CD14-positive monocyte (primary cell): ENCODE data around the gene CCNJL. TPM values are rescaled to one million over a fixed set of nuclear protein-coding genes. Genes with fewer than 3 reads are reported as not detected.

Experiments used
- DNase-seq, 3 donors: peaks; one replicate each; pipeline ENCODE4 v3.0.0-alpha.2; 2011 to 2022
- H2AFZ ChIP-seq: 2 replicates; pipeline ENCODE4 v1.6.0; 2012; ENCODE audit warnings: mild to moderate bottlenecking, low read depth, low read length, inconsistent platforms; ENCODE audit not compliant: insufficient read depth, poor library complexity, severe bottlenecking
- H3K27ac ChIP-seq, 2 donors: 1 replicate in 1 of 2; 2 replicates in 1 of 2; pipeline ENCODE4 v1.5.1; 2012 to 2013; ENCODE audit warnings: low read length in 2 of 2, control low read depth in 1 of 2, inconsistent platforms in 1 of 2, low read depth in 1 of 2, mild to moderate bottlenecking in 1 of 2
- H3K27me3 ChIP-seq, 2 donors: one replicate each; pipeline versions ENCODE4 v1.6.0 to v1.6.1; 2011 to 2013; ENCODE audit warnings: low read length in 2 of 2; ENCODE audit not compliant: control insufficient read depth in 2 of 2, insufficient read depth in 2 of 2
- H3K36me3 ChIP-seq, 2 donors: replicated peaks in 1 of 2; 1 replicate in 1 of 2; 2 replicates in 1 of 2; pipeline versions ENCODE4 v1.5.1 to v1.6.1; 2012 to 2013; ENCODE audit warnings: low read length in 2 of 2, control low read depth in 1 of 2, inconsistent platforms in 1 of 2, mild to moderate bottlenecking in 1 of 2; ENCODE audit not compliant: insufficient read depth in 2 of 2, control insufficient read depth in 1 of 2
- H3K4me1 ChIP-seq, 2 donors: 1 replicate in 1 of 2; 2 replicates in 1 of 2; pipeline versions ENCODE4 v1.5.1 to v1.6.1; 2012 to 2013; ENCODE audit warnings: low read length in 2 of 2, control low read depth in 1 of 2, inconsistent platforms in 1 of 2, mild to moderate bottlenecking in 1 of 2, moderate library complexity in 1 of 2; ENCODE audit not compliant: insufficient read depth in 2 of 2, control insufficient read depth in 1 of 2
- H3K4me2 ChIP-seq: replicated peaks from 2 replicates; pipeline ENCODE3; 2012; ENCODE audit warnings: low read length, moderate library complexity, mild to moderate bottlenecking; ENCODE audit not compliant: poor library complexity, severe bottlenecking; ENCODE audit errors: extremely low read depth
- H3K4me3 ChIP-seq, 3 experiments: fragments of 200-600 bp in 1 of 3; sonication (generic) in 1 of 3; replicated peaks in 1 of 3; 1 replicate in 2 of 3; 2 replicates in 1 of 3; pipeline ENCODE4 v1.5.1; 2011 to 2013; ENCODE audit warnings: low read length in 3 of 3, mild to moderate bottlenecking in 3 of 3, control low read depth in 2 of 3, low read depth in 2 of 3, inconsistent platforms in 1 of 3, moderate library complexity in 1 of 3
- H3K79me2 ChIP-seq: 2 replicates; pipeline ENCODE4 v1.6.0; 2012; ENCODE audit warnings: mild to moderate bottlenecking, control low read depth, inconsistent platforms, low read length, moderate library complexity; ENCODE audit not compliant: insufficient read depth
- H3K9ac ChIP-seq: 2 replicates; pipeline ENCODE4 v1.6.0; 2017; ENCODE audit warnings: low read length, mild to moderate bottlenecking; ENCODE audit not compliant: insufficient read depth, poor library complexity, severe bottlenecking
- H3K9me3 ChIP-seq, 2 donors: replicated peaks in 1 of 2; 1 replicate in 1 of 2; 2 replicates in 1 of 2; pipeline versions ENCODE4 v1.5.1 to v1.6.1; 2012 to 2013; ENCODE audit warnings: low read length in 2 of 2, control low read depth in 1 of 2; ENCODE audit not compliant: control insufficient read depth in 1 of 2, insufficient read depth in 1 of 2
- H4K20me1 ChIP-seq: 2 replicates; pipeline ENCODE4 v1.6.0; 2012; ENCODE audit warnings: mild to moderate bottlenecking, low read length, control low read depth, moderate library complexity; ENCODE audit not compliant: insufficient read depth
- H3K27ac Mint-ChIP-seq, 7 donors: one replicate each; pipeline ENCODE4 v1.8.0; 2020; ENCODE audit warnings: mild to moderate bottlenecking in 7 of 7, mixed read lengths in 7 of 7, moderate library complexity in 6 of 7, inconsistent platforms in 2 of 7
- H3K27me3 Mint-ChIP-seq, 3 donors: one replicate each; pipeline ENCODE4 v1.8.0; 2021 to 2022; ENCODE audit warnings: low read depth in 3 of 3, mild to moderate bottlenecking in 3 of 3, mixed read lengths in 3 of 3, moderate library complexity in 3 of 3, inconsistent platforms in 1 of 3
- H3K36me3 Mint-ChIP-seq, 2 donors: one replicate each; pipeline ENCODE4 v1.8.0; 2020; ENCODE audit warnings: mixed read lengths in 2 of 2, inconsistent platforms in 1 of 2, mild to moderate bottlenecking in 1 of 2
- H3K4me1 Mint-ChIP-seq: one replicate; pipeline ENCODE4 v1.8.0; 2020; ENCODE audit warnings: mild to moderate bottlenecking, mixed read lengths
- H3K4me3 Mint-ChIP-seq, 2 donors: one replicate each; pipeline ENCODE4 v1.8.0; 2020; ENCODE audit warnings: mild to moderate bottlenecking in 2 of 2, mixed read lengths in 2 of 2, moderate library complexity in 1 of 2
- H3K9me3 Mint-ChIP-seq, 7 donors: one replicate each; pipeline ENCODE4 v1.8.0; 2020 to 2022; ENCODE audit warnings: mixed read lengths in 7 of 7, mild to moderate bottlenecking in 6 of 7, moderate library complexity in 6 of 7, inconsistent platforms in 2 of 7
- CTCF ChIP-seq: fragments of 200-600 bp; IDR thresholded peaks from one replicate; pipeline ENCODE4 v1.8.0; 2022; ENCODE audit warnings: antibody characterized with exemption, mild to moderate bottlenecking
- whole genome bisulfite sequencing: methylation state at CpG from one replicate; pipeline ENCODE4 v1.1.5; 2013; ENCODE audit warnings: missing lambda C conversion rate; ENCODE audit not compliant: insufficient coverage; 5-methylcytosine and 5-hydroxymethylcytosine counted together
- intact Hi-C, 2 donors: fragments of 100-400 bp; cut with micrococcal nuclease; formaldehyde crosslinking; loops; one replicate each; pipeline versions ENCODE4 v1.15.0 to v1.15.1; 2023
- polyA plus RNA-seq, 3 donors: library from polyadenylated mRNA; depleted of rRNA in 1 of 3; unstranded in 2 of 3; stranded (reverse) in 1 of 3; fragments of 300-500 nt in 2 of 3; fragments of >200 nt in 1 of 3; fragmentation: Illumina TruSeq in 2 of 3; gene quantifications; 1 replicate in 2 of 3; 2 replicates in 1 of 3; pipeline ENCODE4 v1.2.3, GENCODE V29; 2012 to 2021

The CCNJL gene
- polyA plus RNA-seq, 3 donors: 0.03 TPM; not detected in 2

GRCh38 chr5:160272889-160273288 is 39.5 kb downstream of the CCNJL start:
- Mint-ChIP-seq H3K4me3 (no peak overlapping the region), H3K36me3 (peaks cover 0 to 3% of the 10 kb centered on the region in 2 donors), H3K4me1 (peaks cover 32% of the 10 kb centered on the region), H3K9me3 (peaks cover 0 to 3% (median 0%) of the 10 kb centered on the region in 7 donors), H3K27ac (no peak overlapping the region), H3K27me3 (peaks cover 5 to 15% (median 9%) of the 10 kb centered on the region in 3 donors)
- Histone ChIP-seq H3K4me3 (no peak overlapping the region), H3K4me2 (no peak overlapping the region), H3K79me2 (no peaks in the 10 kb centered on the region), H3K27me3 (peaks cover 2% of the 10 kb centered on the region in 2 donors), H4K20me1 (no peaks in the 10 kb centered on the region), H3K9me3 (no peaks in the 10 kb centered on the region), H3K9ac (no peak overlapping the region), H3K4me1 (peaks cover 27 to 30% of the 10 kb centered on the region in 2 donors), H2AFZ (no peak overlapping the region), H3K27ac (no peak overlapping the region), H3K36me3 (no peaks in the 10 kb centered on the region)
- TF ChIP-seq CTCF: no peak
- no CpG with 5 or more reads among the region's 2 CpGs for WGBS
- intact Hi-C loops: no loop called here
- no peak for DNase-seq

- H3K36me3 Mint-ChIP-seq: peaks cover 0 to 3% of the 10 kb centered on the region in 2 donors
- H3K4me3 Mint-ChIP-seq: peak overlapping the region in 1 of 2 donors; percentile 7
- Histone ChIP-seq H3K4me3 (no peak overlapping the region), H3K4me2 (no peak overlapping the region), H4K20me1 (no peaks in the 10 kb centered on the region), H3K9me3 (no peaks in the 10 kb centered on the region), H3K27me3 (peaks cover 2 to 4% of the 10 kb centered on the region in 2 donors), H3K9ac (no peak overlapping the region), H3K4me1 (peaks cover 28 to 30% of the 10 kb centered on the region in 2 donors), H3K36me3 (no peaks in the 10 kb centered on the region), H3K27ac (no peak overlapping the region), H2AFZ (no peak overlapping the region), H3K79me2 (no peaks in the 10 kb centered on the region)
- no peak for TF ChIP-seq CTCF
- H3K9me3 Mint-ChIP-seq: peaks cover 0 to 3% (median 0%) of the 10 kb centered on the region in 7 donors
- DNase-seq: no peak
- H3K27ac Mint-ChIP-seq: peak overlapping the region in 2 of 7 donors; percentile 27 to 58
- WGBS: 87% methylated on average over 3 of the region's 3 CpGs
- H3K4me1 Mint-ChIP-seq: peaks cover 33% of the 10 kb centered on the region
- intact Hi-C loops: no loop called here
- peaks cover 5 to 12% (median 9%) of the 10 kb centered on the region in 3 donors for H3K27me3 Mint-ChIP-seq
These were observed 40.1 kb downstream of the CCNJL start for GRCh38 chr5:160272264-160272663.
